Adipose tissue (tissue), 3 donors: ENCODE data around the gene SOX8. TPM values are rescaled to one million over a fixed set of nuclear protein-coding genes. Genes with fewer than 3 reads are reported as not detected.
"Not testable (repeated sequence)": the region's sequence is repeated elsewhere in the genome, so short reads cannot be mapped to it uniquely, and the experiment has no call there.

Source experiments
- H3K27ac ChIP-seq: one replicate; pipeline ENCODE4 v1.5.1; 2013; ENCODE audit warnings: low read depth, low read length
- WGBS, 3 donors: extraction: QIAGEN DNeasy Blood & Tissue Kit; methylation state at CpG; one replicate each; pipeline ENCODE4 v1.1.7; 2013; 5-methylcytosine and 5-hydroxymethylcytosine counted together
- polyA plus RNA-seq, 3 donors: library from polyadenylated mRNA; stranded (reverse); fragments of 200-250 nt; gene quantifications; one replicate each; pipeline ENCODE4 v1.2.3, GENCODE V29; 2013
- donor health status: healthy with polysubstance abuse.
- donor health status: Bipolar disorder and iron deficiency.
- donor health status: healthy.

Gene SOX8
- polyA plus RNA-seq: 1 to 10 TPM in 1 of 3 donors, under 1 TPM in 2; 0.61 to 1.3 (median 0.90) TPM

DNA sequence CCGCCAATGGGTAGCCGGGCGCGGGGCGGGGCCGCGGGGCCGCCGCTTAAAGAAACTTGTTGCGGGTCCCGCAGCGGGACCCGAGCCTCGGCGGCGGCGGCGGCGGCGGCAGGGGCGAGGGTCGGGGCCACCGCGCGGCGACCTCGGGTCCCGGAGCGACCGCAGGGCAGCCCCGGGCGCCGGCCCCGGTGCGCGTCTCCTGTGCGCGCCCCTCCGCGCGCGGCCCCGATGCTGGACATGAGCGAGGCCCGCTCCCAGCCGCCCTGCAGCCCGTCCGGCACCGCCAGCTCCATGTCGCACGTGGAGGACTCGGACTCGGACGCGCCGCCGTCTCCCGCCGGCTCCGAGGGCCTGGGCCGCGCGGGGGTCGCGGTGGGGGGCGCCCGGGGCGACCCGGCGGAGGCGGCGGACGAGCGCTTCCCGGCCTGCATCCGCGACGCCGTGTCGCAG, at the start of gene SOX8:
SOX8 (plus strand) TSS at position 76 of the 450 bp plus-strand sequence; CDS start at position 229, 153 bp downstream.
- no peak within 1 kb of the TSS for H3K27ac ChIP-seq
- WGBS, 3 donors: 0 to 1% (median 0%) methylated on average over 39 to 80 of the region's 80 CpGs

DNA sequence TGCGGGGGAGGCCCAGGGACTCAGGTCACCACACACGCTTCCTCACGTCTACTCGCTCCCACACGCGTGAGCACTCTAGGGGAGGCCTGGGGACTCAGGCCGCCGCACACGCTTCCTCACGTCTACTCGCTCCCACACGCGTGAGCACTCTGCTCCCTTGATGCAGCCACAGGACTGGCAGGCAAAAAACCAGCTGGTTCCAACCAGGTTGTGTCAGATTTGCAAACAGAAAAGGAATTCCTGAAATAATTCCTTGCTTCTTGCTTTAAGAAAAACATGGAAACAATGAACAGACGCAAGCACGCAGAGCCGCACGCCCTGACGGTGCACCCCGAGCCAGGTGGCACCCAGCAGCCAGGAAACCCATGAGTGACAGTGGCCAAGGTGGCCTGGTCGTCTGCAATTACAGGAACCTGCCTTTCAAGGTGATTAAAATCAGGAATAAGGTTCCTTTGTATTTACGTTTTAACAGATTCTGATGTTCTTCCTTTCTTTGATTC, 48.7 kb upstream of the SOX8 start:
- H3K27ac ChIP-seq: no peak overlapping the region
- 89 to 95% (median 89%) methylated on average over 21 of the region's 21 CpGs for WGBS, 3 donors

DNA sequence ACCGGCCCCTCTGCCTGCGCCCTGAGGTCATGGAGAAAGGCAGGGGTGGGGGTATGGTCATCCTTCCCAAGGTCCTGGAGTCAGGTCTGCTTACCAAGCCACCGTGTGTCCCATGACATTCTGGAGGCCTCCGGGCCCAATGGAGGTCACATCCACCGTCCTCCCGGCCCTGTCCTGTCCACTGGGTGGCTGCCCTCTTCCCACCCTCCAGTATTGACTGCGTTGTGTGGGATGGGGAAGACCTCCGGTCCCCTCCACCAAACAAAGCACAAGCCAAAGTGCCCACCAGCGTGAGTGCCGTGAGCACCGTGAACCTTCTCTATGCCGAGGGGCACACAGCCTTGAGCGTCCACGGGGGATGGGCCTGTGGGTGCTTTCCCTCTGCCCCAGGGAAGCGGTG, 48.0 kb upstream of the SOX8 start:
- 95 to 96% (median 96%) methylated on average over 14 to 15 of the region's 15 CpGs for WGBS, 3 donors
- no peak overlapping the region for H3K27ac ChIP-seq

DNA sequence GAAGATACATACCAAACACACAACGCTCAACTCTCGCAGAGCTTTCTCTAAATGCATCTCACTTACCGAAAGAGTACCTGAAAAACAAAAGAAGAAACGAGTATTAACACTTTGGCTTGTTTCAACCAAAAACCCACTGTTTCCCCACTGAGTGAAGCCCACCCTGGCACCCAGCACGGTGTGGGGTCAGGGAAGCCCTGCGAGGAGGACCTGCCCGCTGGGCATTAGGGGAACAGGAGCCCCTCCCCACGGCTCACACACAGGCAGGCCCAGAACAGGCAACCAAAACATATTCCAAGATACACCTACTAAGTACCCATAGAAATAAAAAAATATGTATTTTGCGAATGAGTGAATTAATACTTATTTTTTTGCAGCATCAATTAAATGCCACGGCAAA, 47.4 kb upstream of the SOX8 start:
- 92 to 95% (median 94%) methylated on average over 10 of the region's 10 CpGs for WGBS, 3 donors
- no peak overlapping the region for H3K27ac ChIP-seq

DNA sequence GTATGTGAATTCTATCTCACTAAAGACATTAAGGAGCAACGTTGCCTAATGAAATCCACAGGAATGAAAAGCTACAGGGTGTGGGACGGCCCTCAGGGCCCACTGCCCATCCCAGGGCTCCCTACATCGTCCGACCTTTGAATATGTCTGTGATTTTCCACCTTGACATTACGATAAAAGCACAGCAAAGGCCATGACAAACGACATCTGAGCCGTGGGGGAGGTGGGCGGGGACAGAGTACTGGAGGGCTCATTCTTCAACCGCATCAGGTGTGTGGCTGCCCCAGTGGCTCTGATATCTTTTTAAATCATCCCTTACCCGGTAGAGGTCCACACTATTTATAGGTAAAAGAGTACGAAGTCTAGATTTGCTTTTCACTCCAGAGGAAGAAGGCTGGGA, 45.9 kb upstream of the SOX8 start:
- H3K27ac ChIP-seq: no peak overlapping the region
- WGBS, 3 donors: 71 to 78% (median 77%) methylated on average over 11 of the region's 11 CpGs

DNA sequence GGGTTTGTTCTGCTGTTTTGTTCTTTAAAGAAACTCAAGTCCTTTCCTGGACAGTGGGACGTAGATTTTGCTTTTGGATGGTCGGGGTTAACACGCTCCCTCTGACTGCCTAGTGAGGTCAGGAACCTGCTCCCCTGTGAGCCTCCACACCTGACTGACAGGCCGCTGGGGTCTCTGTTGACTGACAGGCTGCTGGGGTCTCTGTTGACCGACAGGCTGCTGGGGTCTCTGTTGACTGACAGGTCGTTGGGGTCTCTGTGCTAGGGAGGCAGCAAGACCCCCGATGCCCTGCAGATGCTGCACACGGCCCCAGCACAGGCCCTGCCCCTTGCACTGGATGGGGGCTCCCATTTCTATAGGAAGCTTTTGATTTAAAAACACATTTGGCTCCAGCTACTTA, 44.3 kb upstream of the SOX8 start:
- WGBS, 3 donors: 64 to 91% (median 80%) methylated on average over 8 of the region's 8 CpGs
- no peak overlapping the region for H3K27ac ChIP-seq

DNA sequence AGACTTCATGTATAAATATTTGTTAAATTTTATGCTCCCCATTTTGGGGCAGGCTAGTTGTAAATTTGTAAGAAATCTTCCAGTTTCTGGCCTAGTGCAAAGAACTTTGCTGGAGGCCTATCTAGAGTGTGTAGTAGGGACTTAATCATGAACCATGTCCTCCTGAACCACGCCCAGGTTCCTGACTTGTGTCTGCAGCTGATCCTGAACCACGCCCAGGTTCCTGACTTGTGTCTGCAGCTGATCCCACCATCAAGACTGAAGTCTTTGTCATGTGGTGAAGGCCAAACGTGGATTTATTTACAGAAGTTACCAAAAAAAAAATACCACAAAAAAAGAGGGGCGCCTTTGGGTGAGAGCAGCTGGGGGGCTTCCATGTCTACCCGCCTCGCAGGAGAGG, 43.8 kb upstream of the SOX8 start:
- WGBS, 3 donors: 80 to 88% (median 84%) methylated on average over 6 of the region's 6 CpGs
- no peak overlapping the region for H3K27ac ChIP-seq

DNA sequence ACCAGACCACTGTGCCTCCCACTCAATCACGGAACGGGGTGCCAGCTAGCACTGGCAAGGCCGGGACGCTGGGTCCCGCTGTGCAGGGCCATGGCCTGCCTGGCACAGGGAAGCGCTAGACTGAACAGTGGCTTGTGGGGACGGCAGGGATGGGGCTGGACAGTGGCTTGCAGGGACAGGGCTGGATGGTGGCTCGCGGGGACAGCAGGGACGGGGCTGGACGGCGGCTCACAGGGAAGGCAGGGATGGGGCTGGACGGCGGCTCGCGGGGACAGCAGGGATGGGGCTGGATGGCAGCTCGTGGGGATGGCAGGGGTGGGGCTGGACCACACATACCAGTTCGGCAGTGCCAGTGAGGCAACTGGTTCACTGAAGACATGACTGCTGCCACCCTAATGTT, 43.4 kb upstream of the SOX8 start:
- 81 to 92% (median 87%) methylated on average over 16 to 18 of the region's 18 CpGs for WGBS, 3 donors
- no peak overlapping the region for H3K27ac ChIP-seq

DNA sequence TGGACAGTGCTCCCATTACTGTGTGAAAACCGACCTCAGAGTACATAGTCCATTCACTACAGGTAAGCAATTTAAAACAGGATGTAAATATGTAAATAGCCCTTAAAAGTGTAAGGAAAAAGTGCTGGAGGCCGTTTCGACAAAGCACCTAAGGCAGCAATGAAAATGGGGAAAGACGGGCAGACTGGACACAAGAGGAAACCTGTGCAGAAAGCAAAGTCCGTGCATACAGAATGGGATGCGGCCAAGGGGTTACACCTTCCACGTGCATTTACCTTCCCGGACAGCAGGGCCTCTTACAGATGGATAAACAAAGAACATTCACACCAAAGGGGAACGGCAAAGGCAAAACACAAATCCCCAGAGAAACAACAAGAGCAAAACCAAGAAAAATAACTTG, 42.8 kb upstream of the SOX8 start:
- 62 to 90% (median 77%) methylated on average over 9 of the region's 9 CpGs for WGBS, 3 donors

DNA sequence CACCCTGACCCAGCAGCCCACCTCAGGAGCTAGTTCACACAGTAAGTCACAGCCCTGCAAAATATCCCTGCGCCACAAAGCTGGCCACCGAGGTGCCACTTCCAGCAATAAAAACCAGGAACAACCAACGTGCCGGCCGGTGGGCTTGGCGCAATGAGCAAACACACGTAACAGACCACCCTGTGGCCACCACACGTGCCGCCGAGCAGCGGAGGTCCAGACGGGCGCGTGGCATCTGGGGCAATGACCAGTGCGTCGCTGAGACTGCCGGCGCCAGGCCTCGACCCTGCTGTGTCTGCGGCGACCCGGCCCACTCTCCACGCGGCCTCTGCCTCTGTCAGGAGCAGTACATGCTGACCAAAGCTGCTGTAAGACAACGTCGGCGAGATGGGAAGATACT, 42.3 kb upstream of the SOX8 start:
- WGBS, 3 donors: 92 to 98% (median 95%) methylated on average over 27 of the region's 27 CpGs
- H3K27ac ChIP-seq: no peak overlapping the region

More for the DNA sequence above, 42.8 kb upstream of the SOX8 start:
- H3K27ac ChIP-seq: no peak overlapping the region

DNA sequence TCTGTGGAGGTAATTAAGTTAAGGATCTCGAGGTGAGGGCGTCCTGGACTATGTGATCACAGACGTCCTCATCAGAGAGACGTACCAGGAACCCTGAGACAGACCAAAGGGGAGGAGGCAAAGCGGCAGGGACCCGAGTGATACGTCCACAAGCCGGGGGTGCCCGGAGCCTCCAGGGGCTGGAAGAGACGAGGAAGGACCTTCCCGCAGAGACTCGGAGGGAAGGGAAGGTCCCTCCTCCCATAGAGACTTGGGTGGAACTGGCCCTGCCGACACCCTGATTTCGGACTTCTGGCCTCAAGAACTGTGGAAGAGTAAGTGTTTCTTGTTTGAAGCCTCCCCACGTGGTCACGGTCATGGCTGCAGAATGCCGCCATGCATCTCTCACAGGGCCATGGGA, 41.6 kb upstream of the SOX8 start:
- WGBS, 3 donors: 95 to 97% (median 97%) methylated on average over 16 to 17 of the region's 17 CpGs
- no peak overlapping the region for H3K27ac ChIP-seq

DNA sequence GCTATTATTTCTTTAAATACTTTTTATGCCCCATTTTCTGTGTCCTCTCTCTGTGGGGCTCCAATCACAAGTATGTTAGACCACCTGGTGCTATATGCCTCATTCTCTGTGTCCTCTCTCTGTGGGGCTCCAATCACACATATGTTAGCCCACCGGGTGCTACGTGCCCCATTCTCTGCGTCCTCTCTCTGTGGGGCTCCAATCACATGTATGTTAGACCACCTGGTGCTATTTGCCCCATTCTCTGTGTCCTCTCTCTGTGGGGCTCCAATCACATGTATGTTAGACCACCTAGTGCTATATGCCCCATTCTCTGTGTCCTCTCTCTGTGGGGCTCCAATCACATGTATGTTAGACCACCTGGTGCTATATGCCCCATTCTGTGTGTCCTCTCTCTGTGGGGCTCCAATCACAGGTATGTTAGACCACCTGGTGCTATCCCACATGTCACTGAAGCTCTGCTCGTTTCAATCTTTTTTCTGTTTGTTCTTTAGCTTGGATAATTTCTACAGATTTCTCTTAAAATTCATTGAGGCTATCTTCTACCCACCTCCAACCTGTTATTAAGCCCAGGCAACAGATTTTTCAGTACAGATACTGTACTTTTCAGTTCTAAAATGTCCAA, 39.0 kb upstream of the SOX8 start:
- H3K27ac ChIP-seq: no peak overlapping the region
- WGBS, 3 donors: 79 to 96% (median 92%) methylated on average over 4 of the region's 4 CpGs

DNA sequence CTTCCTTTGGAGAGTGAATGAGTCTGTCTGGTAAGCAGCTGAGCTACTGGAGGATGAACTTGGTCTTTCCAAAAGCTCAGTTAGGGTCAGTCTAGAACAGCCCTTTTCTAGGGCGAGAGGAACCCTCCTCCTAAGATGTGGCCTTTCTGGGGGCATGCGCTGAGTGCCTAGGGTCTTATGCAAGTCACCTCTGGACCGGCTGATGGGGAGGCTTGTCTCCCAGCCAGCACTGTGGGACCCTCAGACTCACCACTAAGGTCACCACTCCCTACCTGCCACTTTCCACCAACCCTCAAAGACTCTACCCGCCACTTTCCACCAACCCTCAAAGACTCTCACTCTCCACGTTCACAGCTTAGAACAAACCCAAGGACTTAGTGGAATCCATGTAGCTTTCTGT, 37.6 kb upstream of the SOX8 start:
- WGBS, 3 donors: 98 to 99% (median 98%) methylated on average over 5 of the region's 5 CpGs

DNA sequence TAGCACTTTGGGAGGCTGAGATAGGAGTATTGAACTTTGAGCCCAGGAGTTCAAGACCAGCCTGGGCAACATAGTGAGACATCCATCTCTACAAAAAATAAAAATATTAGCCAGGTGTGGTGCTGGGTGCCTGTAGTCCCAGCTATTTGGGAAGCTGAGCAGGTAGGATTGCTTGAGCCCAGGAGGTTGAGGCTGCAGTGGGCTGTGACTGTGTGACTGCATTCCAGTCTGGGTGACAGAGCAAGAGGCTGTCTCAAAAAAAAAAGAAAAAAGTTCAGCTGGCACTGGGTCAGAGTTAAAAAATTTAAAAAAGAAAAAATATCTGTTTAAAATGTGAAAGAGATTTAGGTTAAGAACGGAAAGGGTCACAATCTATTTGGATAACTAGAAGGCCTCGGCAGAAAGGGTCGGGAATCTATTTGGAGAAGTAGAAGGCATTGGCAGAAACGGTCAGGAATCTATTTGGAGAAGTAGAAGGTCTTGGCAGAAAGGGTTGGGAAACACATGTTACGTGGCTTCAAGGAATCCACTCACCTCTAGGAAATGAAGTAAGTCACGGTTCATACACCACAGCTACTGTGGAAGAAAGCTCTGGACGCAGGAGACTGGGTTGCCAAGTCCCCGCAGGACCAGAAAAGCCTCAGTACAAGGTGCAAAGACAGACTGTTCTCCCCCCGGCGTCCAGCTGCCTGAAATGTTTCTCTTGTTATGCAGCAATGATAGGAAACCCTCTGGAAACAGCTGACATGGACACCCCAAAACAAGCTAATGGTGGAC, 36.1 kb upstream of the SOX8 start:
- WGBS, 3 donors: 64 to 78% (median 72%) methylated on average over 10 of the region's 10 CpGs
- no peak overlapping the region for H3K27ac ChIP-seq

More for the DNA sequence above, 37.6 kb upstream of the SOX8 start:
- no peak overlapping the region for H3K27ac ChIP-seq

DNA sequence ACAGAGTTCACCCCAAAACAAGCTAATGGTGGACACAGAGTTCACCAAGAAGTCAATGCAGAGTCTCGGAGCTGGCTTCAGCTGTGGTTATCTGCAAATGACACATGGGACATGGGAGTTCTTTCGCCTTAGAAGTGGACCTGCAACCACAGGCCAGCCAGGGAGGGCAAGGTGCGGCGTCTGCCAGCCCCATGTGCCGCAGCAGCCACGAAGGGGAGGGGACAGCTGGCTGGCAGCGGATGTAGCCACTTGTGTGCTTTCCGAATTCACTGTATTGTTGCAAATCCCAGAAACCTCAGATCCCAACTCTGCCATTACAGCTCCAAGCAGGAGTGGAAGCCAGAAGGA, 35.5 kb upstream of the SOX8 start:
- H3K27ac ChIP-seq: no peak overlapping the region
- WGBS, 3 donors: 97 to 98% (median 98%) methylated on average over 8 of the region's 8 CpGs

DNA sequence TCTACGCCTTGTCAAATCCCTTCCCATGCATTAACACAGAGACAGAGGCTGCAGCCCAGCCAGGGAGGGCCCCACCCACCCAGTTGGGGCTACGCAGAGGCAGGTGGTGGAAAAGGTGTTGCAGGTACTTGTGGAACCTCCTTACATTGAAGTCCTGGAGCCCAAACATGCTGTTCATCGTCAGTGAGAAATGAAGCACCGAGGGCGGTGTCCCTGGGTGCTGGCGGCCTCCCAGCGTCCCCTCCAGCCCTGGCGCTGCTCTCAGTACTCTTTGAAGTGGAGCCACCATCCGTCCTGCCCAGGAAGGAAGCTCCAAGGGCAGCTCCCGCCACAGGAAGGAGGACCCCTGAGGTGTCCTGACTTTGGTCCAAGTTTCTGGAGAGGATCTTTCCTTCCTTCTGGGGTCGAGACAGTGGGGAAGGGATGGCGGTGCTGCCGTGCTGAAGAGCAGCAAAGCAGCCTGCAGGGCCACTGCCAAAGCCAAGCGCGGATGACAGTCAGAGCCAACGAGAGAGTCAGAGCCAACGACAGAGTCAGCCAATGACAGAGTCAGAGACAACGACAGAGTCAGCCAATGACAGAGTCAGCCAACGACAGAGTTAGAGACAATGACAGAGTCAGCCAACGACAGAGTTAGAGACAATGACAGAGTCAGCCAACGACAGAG, 34.2 kb upstream of the SOX8 start:
- H3K27ac ChIP-seq: no peak overlapping the region
- 72 to 82% (median 77%) methylated on average over 21 of the region's 21 CpGs for WGBS, 3 donors

DNA sequence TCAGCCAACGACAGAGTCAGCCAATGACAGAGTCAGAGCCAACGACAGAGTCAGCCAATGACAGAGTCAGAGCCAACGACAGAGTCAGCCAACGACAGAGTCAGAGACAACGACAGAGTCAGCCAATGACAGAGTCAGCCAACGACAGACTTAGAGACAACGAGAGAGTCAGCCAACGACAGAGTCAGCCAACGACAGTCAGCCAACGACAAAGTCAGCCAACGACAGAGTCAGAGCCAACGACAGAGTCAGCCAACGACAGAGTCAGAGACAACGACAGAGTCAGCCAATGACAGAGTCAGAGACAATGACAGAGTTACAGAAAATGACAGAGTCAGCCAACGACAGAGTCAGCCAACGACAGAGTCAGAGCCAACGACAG, 33.7 kb upstream of the SOX8 start:
- not testable (repeated sequence) for H3K27ac ChIP-seq
- WGBS, 3 donors: 69 to 83% (median 72%) methylated on average over 17 of the region's 17 CpGs

DNA sequence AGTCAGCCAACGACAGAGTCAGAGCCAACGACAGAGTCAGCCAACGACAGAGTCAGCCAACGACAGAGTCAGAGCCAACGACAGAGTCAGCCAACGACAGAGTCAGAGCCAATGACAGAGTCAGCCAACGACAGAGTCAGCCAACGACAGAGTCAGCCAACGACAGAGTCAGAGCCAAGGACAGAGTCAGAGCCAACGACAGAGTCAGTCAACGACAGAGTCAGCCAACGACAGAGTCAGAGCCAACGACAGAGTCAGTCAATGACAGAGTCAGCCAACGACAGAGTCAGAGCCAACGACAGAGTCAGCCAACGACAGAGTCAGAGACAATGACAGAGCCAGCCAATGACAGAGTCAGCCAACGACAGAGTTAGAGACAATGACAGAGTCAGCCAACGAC, 32.8 kb upstream of the SOX8 start:
- WGBS, 3 donors: 76 to 88% (median 80%) methylated on average over 13 to 18 of the region's 18 CpGs
- H3K27ac ChIP-seq: not testable (repeated sequence)
